Measurements from ENCODE around the gene CEP290. TPM values are rescaled to one million over a fixed set of nuclear protein-coding genes. Genes with fewer than 3 reads are reported as not detected.
"Not testable (repeated sequence)": the region's sequence is repeated elsewhere in the genome, so short reads cannot be mapped to it uniquely, and the experiment has no call there.

CEP290 gene
- total RNA-seq, 1 donor from 2014 or later: 3.4 TPM

- peak; percentile 95 for ATAC-seq
These were observed 89.2 kb downstream of the CEP290 start for GRCh38 chr12:88052686-88053085.

GRCh38 chr12:88044035-88044434 is 97.9 kb downstream of the CEP290 start:
- DNase-seq (ENCODE audit: low spot score): peak; percentile 52
- ATAC-seq: peak; percentile 96

More at GRCh38 chr12:88052686-88053085, 89.2 kb downstream of the CEP290 start:
- peak; percentile 49 for DNase-seq (ENCODE audit: low spot score)

- ATAC-seq (no peak), DNase-seq (ENCODE audit: low spot score) (no peak)
These were observed 104.1 kb downstream of the CEP290 start for GRCh38 chr12:88037770-88038169.

- ATAC-seq: peak; percentile 19
- DNase-seq (ENCODE audit: low spot score): peak; percentile 42
These were observed 105.4 kb downstream of the CEP290 start for GRCh38 chr12:88036353-88036965.

GRCh38 chr12:88035907-88036289 is 106.0 kb downstream of the CEP290 start:
- DNase-seq (ENCODE audit: low spot score) (no peak), ATAC-seq (peak; percentile 45)

GRCh38 chr12:88035271-88035906 is 106.5 kb downstream of the CEP290 start:
- peak; percentile 99 for ATAC-seq
- DNase-seq (ENCODE audit: low spot score): peak; percentile 92

- not testable (repeated sequence) for ATAC-seq; DNase-seq (ENCODE audit: low spot score)
These were observed 110.7 kb downstream of the CEP290 start for GRCh38 chr12:88031161-88031560.

- ATAC-seq: no peak
- no peak for DNase-seq (ENCODE audit: low spot score)
These were observed 112.7 kb downstream of the CEP290 start, which contains the start of gene C12orf50 for GRCh38 chr12:88029093-88029665. TSS of gene C12orf50 (minus strand) at chr12:88029401. CDS start at chr12:88026962, 2,439 bp downstream.

- no peak for ATAC-seq
- DNase-seq (ENCODE audit: low spot score): no peak
These were observed 115.7 kb downstream of the CEP290 start for GRCh38 chr12:88026196-88026595.

- ATAC-seq: no peak
- DNase-seq (ENCODE audit: low spot score): no peak
These were observed 123.9 kb downstream of the CEP290 start for GRCh38 chr12:88017964-88018363.

- ATAC-seq: no peak
- DNase-seq (ENCODE audit: low spot score): no peak
These were observed 126.1 kb downstream of the CEP290 start for GRCh38 chr12:88015825-88016224.

- ATAC-seq (no peak), DNase-seq (ENCODE audit: low spot score) (no peak)
These were observed 130.1 kb downstream of the CEP290 start for GRCh38 chr12:88011755-88012154.

- ATAC-seq: no peak
- DNase-seq (ENCODE audit: low spot score): no peak
These were observed 135.5 kb downstream of the CEP290 start for GRCh38 chr12:88006351-88006750.

- no peak for ATAC-seq
- no peak for DNase-seq (ENCODE audit: low spot score)
These were observed 140.6 kb downstream of the CEP290 start for GRCh38 chr12:88001327-88001726.

Other genes starting within 250 kb of the CEP290 start
- 0.05 TPM for gene C12orf50, start 112.7 kb downstream of the CEP290 start, total RNA-seq
- 12.7 TPM for gene TMTC3, start 219 bp upstream of the CEP290 start, total RNA-seq

Measured in left lobe of liver (tissue), 2 donors.